ENCODE data around the gene WNT2.

Gene WNT2

DNA sequence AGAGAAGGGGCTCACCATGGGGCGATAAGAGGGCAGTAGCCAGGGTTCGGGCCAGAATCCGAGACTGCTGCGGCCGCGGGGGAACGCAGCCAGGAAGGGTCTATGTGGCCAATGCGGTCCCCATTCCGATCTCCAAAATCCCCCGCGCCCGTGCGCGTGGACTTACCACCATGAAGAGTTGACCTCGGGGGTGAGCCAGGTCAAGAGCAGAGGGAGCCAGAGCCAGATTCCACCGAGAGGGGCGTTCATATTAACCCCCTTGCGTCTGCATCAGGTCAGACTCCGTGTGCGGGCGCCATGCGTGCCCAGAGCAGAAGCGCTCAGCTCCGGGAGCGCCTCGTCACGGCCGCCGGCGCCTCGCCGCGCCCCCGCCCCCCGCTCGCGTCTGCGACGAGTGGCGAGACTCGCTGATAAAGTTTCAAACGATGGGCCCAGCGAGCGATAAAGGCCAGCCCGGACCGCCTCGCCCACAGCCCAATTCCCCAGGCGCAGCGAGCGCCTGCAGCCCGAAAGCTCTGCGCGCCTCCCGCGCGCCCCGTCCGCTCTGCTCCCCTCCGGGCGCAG is at the start of gene WNT2:
WNT2 (minus strand) TSS at position 318 of the 564 bp plus-strand sequence; CDS start at position 249, 69 bp downstream.
- DNase-seq (ENCODE audit: low read depth in 3 of 3): no peak

GRCh38 chr7:117372073-117372472 is 49.2 kb upstream of the WNT2 start:
- DNase-seq (ENCODE audit: low read depth in 3 of 3): no peak

DNA sequence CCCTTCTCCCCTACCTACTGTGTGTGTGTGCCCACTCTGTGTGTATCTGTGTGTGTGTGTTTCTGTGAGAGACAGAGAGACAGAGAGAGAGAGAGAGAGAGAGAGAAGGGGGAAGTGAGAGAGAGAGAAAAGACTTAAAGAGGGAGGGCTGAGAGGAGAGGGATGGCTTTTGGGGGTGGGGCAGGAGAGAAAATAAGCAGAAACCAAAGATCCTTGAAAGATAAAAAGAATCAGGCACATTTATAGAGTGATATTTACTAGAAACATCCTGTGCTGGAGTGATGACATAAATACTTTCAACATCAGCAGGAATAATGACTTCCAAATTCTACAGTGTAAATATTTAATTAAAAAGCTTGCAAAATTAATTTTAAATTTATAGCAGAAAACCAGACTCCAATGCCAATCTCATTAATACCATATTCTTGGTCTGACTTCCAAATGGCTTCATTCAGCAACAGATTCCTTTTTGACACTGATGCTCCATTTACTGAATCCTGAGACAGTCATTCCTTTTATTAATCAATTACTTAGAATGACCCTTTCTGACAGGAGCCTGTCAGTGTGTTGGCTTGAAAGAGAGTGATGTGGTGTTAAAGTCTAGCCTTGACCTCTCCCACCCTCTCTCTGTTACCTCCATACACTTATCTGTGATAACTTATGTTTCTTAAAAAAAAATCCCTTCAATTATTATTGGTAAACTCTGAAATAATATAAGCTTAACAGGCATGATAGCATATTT is 41.7 kb upstream of the WNT2 start:
- no peak for DNase-seq (ENCODE audit: low read depth in 3 of 3)

DNA sequence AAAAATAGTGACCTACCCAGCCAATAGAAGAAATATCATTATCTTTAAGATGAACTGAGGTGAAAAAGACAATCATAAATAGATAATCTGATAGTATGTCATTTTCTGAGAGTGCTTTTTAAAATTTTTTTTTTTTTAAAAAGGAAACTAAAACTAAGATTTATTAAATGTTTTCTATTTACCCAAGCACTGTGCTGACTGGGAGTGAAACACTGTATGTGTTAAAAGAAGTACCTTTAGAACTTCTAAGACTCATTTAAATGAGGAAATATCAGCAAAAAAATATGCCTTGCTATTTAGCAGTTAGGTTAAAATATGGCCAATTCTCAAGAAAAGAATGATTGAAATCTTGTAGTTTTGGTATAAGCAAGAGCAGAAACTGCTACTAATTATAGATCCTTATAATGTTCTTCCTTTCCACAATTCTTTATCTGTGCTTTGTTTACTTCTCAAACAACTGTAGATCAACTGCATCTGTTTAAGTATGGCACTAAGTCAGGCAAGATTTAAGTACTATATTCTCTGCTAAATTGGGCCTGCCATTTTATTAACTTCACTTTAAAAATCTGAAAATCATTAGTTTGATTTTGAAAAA is 39.5 kb upstream of the WNT2 start:
- DNase-seq (ENCODE audit: low read depth in 3 of 3): no peak

DNA sequence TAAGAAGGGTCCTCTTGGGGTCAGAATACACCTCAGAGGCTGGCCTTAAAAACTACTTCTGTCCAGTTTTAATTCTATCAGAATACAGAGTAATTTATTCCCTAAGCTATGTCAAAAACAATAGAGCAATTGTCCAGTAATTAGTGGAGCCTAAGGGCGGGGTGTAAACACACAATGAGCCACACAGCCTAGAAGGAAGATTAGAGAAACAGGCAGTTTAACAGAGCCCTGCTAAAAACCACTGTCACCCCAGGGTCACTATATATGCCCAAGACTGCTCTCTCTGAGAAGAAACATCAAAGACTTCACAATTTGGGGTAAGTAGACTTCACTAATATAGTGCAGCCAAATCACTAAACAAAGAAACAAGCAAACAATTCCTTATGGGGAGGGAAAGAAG is 27.2 kb upstream of the WNT2 start:
- DNase-seq (ENCODE audit: low read depth in 3 of 3): no peak

GRCh38 chr7:117349570-117349969 is 26.7 kb upstream of the WNT2 start:
- DNase-seq (ENCODE audit: low read depth in 3 of 3): no peak

DNA sequence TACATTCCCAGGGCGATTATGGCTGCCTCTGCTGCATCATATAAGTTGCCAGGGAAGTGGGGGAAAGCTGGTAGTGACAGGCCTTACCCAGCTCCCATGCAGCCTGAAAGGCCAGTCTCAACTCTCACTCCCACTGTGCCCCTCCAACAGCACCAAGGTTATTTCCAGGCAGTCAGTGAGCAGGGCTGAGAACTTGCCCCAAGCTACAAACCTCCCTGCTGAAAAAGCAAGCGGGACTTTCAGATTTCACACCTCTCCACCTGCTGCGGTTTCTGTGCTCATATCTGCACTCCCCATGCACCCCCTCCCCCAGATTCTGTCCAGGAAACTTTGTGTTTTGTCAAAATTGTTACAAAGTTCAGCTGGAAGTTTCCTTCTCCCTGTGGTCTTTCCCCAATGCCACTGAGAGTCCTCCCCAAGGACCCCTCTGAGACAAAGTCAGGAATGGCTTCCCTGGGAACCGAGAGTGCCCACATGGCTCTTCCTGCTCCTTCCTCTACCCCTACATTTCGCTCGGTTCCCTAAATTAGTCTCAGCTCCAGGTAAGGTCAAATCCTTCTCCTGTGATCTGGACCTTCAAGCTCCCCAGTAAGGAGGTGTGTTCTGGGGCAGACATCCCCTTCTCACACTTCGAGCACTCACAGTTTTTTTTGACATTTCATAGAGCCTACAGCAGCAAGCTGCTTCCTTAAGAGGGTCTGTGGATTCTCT is 25.3 kb upstream of the WNT2 start:
- no peak for DNase-seq (ENCODE audit: low read depth in 3 of 3)

GRCh38 chr7:117347480-117347879 is 24.6 kb upstream of the WNT2 start:
- DNase-seq (ENCODE audit: low read depth in 3 of 3): no peak

GRCh38 chr7:117346161-117346560 is 23.3 kb upstream of the WNT2 start:
- DNase-seq (ENCODE audit: low read depth in 3 of 3): no peak

GRCh38 chr7:117338020-117338419 is 15.2 kb upstream of the WNT2 start:
- no peak for DNase-seq (ENCODE audit: low read depth in 3 of 3)

- DNase-seq (ENCODE audit: low read depth in 3 of 3): no peak
Observed at GRCh38 chr7:117333168-117333567, 10.3 kb upstream of the WNT2 start.

DNA sequence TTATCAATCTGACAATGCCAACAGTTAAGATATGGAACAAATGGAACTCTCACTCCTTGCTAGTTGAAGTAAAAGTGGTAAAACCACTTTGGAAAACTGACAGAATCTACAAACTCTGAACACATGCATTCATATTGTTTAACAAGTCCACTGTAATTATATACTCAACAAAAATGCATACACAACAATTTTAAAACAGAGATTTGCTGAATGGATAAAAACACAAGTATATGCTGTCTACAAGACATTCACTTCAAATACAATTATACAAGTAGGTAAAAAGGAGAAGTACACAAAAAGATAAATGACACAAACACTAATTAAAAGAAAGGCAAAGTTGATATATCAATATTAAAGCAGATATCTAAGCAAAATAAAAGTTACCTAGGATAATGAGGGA is 9.2 kb upstream of the WNT2 start:
- DNase-seq (ENCODE audit: low read depth in 3 of 3): no peak

DNA sequence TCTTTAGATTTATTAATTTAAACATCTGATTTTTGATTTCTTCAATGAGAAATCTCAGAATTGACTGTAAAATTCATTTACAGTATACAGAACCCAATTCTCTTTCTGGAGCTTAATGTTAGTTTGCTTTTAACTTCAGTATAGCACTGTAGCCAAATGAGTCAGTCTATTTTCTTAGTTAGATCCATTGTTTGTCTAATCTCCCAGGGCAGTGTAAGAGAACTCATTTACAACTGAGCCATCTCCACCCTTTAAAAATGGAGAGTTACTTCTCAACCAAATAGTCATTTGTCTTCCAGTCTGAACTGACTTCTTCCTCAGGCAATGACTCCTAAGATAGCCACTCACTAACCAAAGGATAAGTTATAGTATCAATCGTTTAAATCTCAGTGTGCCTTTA is 3.0 kb upstream of the WNT2 start:
- no peak for DNase-seq (ENCODE audit: low read depth in 3 of 3)

DNA sequence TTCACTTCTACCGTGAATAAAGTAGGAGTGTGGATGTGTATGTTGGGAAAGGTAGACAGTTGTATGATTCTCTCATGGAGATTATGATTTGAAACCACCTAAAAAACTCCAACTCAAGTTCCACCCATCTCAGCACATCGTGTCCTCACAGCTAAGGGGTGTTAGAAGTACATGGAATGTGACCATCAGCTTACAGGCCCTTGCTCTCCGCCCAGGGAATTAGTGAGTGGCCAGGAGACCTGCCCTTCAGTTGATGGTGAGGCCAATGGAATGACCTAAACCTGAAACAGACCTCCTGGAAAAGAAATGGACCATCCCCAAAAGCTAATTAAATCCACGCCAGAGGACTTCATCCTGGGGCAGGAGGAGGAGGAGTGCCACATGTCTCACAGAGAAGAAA is 2.1 kb upstream of the WNT2 start:
- no peak for DNase-seq (ENCODE audit: low read depth in 3 of 3)

- DNase-seq (ENCODE audit: low read depth in 3 of 3): no peak
Observed at GRCh38 chr7:117323851-117324711, 1.2 kb upstream of the WNT2 start.

DNA sequence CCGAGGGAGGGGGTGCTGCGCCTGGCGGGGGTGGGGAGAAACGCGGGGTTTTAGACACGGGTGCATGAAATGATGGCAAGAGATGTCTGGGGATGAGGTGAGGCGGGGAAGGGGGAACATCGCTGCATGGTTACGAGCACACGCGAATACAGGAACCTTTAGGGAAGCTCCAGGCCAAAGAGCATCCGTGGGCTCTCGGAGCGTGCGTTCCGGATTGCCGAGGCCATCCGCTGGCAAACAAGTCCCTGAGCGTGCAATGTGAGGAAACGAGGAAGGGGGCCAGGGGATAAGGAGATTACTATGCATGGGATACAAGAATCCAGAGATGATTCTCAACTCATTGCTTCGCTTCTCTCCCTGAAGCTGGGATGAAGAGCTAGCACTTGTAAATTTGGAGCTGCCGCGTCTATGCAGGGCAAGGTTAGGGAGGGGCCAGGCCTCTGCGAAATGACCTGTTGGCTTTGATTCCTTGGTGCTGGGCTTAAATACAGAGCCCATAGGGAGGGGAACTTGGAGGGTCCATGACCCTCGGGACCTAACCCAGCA is 520 bp upstream of the WNT2 start:
- no peak for DNase-seq (ENCODE audit: low read depth in 3 of 3)

- no peak for DNase-seq (ENCODE audit: low read depth in 3 of 3)
Observed at GRCh38 chr7:117320523-117320922, 2.3 kb downstream of the WNT2 start.

GRCh38 chr7:117319181-117319580 is 3.7 kb downstream of the WNT2 start:
- no peak for DNase-seq (ENCODE audit: low read depth in 3 of 3)

GRCh38 chr7:117313582-117313981 is 9.3 kb downstream of the WNT2 start:
- no peak for DNase-seq (ENCODE audit: low read depth in 3 of 3)

- DNase-seq (ENCODE audit: low read depth in 3 of 3): no peak
Observed at GRCh38 chr7:117312593-117313580, 10.0 kb downstream of the WNT2 start.
